ENCODE data around the gene NSRP1. TPM values are rescaled to one million over a fixed set of nuclear protein-coding genes. Genes with fewer than 3 reads are reported as not detected.

NSRP1 gene
- total and polyA plus RNA-seq, 10 of the 15 experiments (the other 5 are each of a cell fraction or from before 2014, with no cell fraction given), result 12.5 to 69.7 (median 37.8) TPM

DNA sequence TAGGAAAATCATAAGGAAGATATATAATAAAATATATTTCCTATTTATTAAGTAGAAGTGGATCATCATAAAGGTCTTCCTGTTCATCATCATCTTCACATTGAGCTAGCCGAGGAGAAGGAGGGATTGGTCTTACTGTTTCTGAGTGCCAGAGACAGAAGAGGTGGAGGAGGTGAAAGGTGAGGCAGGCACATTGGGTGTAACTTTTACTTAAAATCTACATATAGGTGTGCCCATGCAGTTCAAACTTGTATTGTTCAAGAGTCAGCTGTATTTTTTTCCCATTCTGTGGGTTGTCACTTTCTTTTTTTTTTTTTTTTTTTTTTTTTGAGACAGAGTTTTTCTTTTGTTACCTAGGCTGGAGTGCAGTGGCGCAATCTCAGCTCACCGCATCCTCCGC, 34.9 kb downstream of the NSRP1 start:
- Histone ChIP-seq H3K27ac (ENCODE audit: control insufficient read depth, insufficient read depth) (no peak overlapping the region), H2AFZ (ENCODE audit: control insufficient read depth, low read depth, low read length) (no peak overlapping the region), H3K4me3 (no peak overlapping the region), H3K9me3 (replicated peaks; ENCODE audit: control insufficient read depth, insufficient read depth, low read length) (no peaks in the 10 kb centered on the region; the same call in 2 of the 3 replicates), H3K4me2 (ENCODE audit: control insufficient read depth, insufficient read depth) (no peak overlapping the region), H3K9ac (ENCODE audit: control insufficient read depth, insufficient read depth, low read length) (no peak overlapping the region), H3K36me3 (ENCODE audit: control insufficient read depth in 2 of 2, insufficient read depth in 2 of 2, low read length in 1 of 2) (peaks cover 0 to 3% of the 10 kb centered on the region in 2 experiments; a peak in 2 of 4 replicates), H3K27me3 (replicated peaks in 1 of 2; ENCODE audit: control insufficient read depth in 2 of 2, insufficient read depth in 2 of 2, low read length in 1 of 2) (no peaks in the 10 kb centered on the region), H3K4me1 (ENCODE audit: control insufficient read depth, insufficient read depth, low read length) (no peaks in the 10 kb centered on the region; the same call in 1 of the 2 replicates), H3K79me2 (ENCODE audit: control insufficient read depth, insufficient read depth, low read length) (peaks cover 9% of the 10 kb centered on the region), H4K20me1 (ENCODE audit: control insufficient read depth, insufficient read depth) (no peaks in the 10 kb centered on the region)
- DNase-seq (ENCODE audit: low read depth, low spot score), result no peak
- in situ Hi-C loops (cut with MboI) (no loop called here), intact Hi-C loops (cut with micrococcal nuclease; ENCODE audit: unreplicated experiment) (no loop called here)
- CTCF ChIA-PET, result interaction anchor here (1.2 to 2.6 kb wide), 4 partner anchors 10 to 47 kb away, joined by 4 to 8 read pairs (median 6); no protein-coding TSS in a partner anchor
- POLR2A ChIA-PET, result interaction anchor here (0.7 to 1.4 kb wide), 2 partner anchors 12 to 174 kb away, joined by 3 read pairs; no protein-coding TSS in a partner anchor
- no TSS peak for BruUV-seq (replicated peaks)
- TF ChIP-seq IRF5 (IDR thresholded peaks at IDR 0.05; ENCODE audit: borderline replicate concordance) (no peak), BRCA1 (IDR thresholded peaks at IDR 0.05; ENCODE audit: low read depth, low read length) (no peak), ESRRA (IDR thresholded peaks at IDR 0.05; ENCODE audit: low read length) (no peak), POLR2AphosphoS5 (IDR thresholded peaks at IDR 0.05; ENCODE audit: low read length) (no peak), BCL3 (IDR thresholded peaks at IDR 0.05; ENCODE audit: borderline replicate concordance, insufficient read depth, low read depth, low read length, poor library complexity, severe bottlenecking) (no peak), MEF2A (IDR thresholded peaks at IDR 0.05; ENCODE audit: insufficient read depth, low read depth, low read length) (no peak), MYC (IDR thresholded peaks at IDR 0.05; ENCODE audit: insufficient read depth, insufficient read length, insufficient replicate concordance, low read length, severe bottlenecking) (no peak), CHD2 (IDR thresholded peaks at IDR 0.05; ENCODE audit: borderline replicate concordance, low read depth, low read length) (no peak), NR2F1 (conservative IDR thresholded peaks at IDR 0.05) (no peak), GABPA (IDR thresholded peaks at IDR 0.05; ENCODE audit: low read depth) (no peak), ETV6 (conservative IDR thresholded peaks at IDR 0.05 in 1 of 2, IDR thresholded peaks at IDR 0.05 in 1 of 2; ENCODE audit: borderline replicate concordance in 1 of 2, low read depth in 1 of 2) (no peak), ZSCAN29 (IDR thresholded peaks at IDR 0.05) (no peak), TARDBP (IDR thresholded peaks at IDR 0.05; ENCODE audit: borderline replicate concordance) (no peak), TBL1XR1 (IDR thresholded peaks at IDR 0.05; ENCODE audit: low read depth, low read length) (no peak), ASH2L (IDR thresholded peaks at IDR 0.05; ENCODE audit: borderline replicate concordance, low read depth) (no peak), DPF2 (IDR thresholded peaks at IDR 0.05) (no peak), MYB (IDR thresholded peaks at IDR 0.05; ENCODE audit: borderline replicate concordance, low read depth, low read length) (no peak)
- TF ChIP-seq, protein P1, sequence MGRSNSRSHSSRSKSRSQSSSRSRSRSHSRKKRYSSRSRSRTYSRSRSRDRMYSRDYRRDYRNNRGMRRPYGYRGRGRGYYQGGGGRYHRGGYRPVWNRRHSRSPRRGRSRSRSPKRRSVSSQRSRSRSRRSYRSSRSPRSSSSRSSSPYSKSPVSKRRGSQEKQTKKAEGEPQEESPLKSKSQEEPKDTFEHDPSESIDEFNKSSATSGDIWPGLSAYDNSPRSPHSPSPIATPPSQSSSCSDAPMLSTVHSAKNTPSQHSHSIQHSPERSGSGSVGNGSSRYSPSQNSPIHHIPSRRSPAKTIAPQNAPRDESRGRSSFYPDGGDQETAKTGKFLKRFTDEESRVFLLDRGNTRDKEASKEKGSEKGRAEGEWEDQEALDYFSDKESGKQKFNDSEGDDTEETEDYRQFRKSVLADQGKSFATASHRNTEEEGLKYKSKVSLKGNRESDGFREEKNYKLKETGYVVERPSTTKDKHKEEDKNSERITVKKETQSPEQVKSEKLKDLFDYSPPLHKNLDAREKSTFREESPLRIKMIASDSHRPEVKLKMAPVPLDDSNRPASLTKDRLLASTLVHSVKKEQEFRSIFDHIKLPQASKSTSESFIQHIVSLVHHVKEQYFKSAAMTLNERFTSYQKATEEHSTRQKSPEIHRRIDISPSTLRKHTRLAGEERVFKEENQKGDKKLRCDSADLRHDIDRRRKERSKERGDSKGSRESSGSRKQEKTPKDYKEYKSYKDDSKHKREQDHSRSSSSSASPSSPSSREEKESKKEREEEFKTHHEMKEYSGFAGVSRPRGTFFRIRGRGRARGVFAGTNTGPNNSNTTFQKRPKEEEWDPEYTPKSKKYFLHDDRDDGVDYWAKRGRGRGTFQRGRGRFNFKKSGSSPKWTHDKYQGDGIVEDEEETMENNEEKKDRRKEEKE (IDR thresholded peaks at IDR 0.05), result no peak
- RAD21 ChIA-PET (ENCODE audit: unreplicated experiment), result interaction anchor here (0.5 to 0.7 kb wide), 2 partner anchors 11 to 62 kb away, joined by 3 read pairs; no protein-coding TSS in a partner anchor
- SMC1A ChIA-PET (ENCODE audit: uncharacterized antibody, unreplicated experiment), result interaction anchor here (0.8 to 2.6 kb wide), 8 partner anchors 9 to 184 kb away, joined by 3 to 16 read pairs (median 3); no protein-coding TSS in a partner anchor
- WGBS (ENCODE audit: insufficient coverage, insufficient replicate concordance, low lambda C conversion rate, missing lambda C conversion rate), result 83% methylated on average over 4 of the region's 4 CpGs
- ATAC-seq, result no peak
- FAIRE-seq, result no peak
